DOHH2 (cell line): ENCODE results near the gene GALNT18.

Experiments
- H3F3A ChIP-seq: fragments of 200-600 bp; sonication (generic), shearing (Covaris generic); 2 replicates; pipeline ENCODE4 v1.6.0; 2016; ENCODE audit warnings: antibody characterized with exemption, mild to moderate bottlenecking; ENCODE audit not compliant: control insufficient read depth, insufficient read depth
- H3K27ac ChIP-seq: fragments of 200-600 bp; sonication (generic); 2 replicates; pipeline ENCODE4 v1.5.1; 2014; ENCODE audit warnings: low read depth, mild to moderate bottlenecking, low read length, moderate library complexity
- H3K27me3 ChIP-seq: fragments of 200-600 bp; sonication (generic); 2 replicates; pipeline ENCODE4 v1.6.1; 2014; ENCODE audit warnings: mild to moderate bottlenecking, low read length, mixed read lengths; ENCODE audit not compliant: control insufficient read depth
- H3K36me3 ChIP-seq: fragments of 200-600 bp; sonication (generic); 2 replicates; pipeline ENCODE4 v1.6.1; 2014; ENCODE audit warnings: mild to moderate bottlenecking, low read length, moderate library complexity, mixed read lengths; ENCODE audit not compliant: control insufficient read depth
- H3K4me1 ChIP-seq: fragments of 200-600 bp; sonication (generic); 2 replicates; pipeline ENCODE4 v1.6.1; 2014; ENCODE audit warnings: mild to moderate bottlenecking, low read length, mixed read lengths; ENCODE audit not compliant: control insufficient read depth
- H3K4me2 ChIP-seq: fragments of 200-600 bp; sonication (generic); 2 replicates; pipeline ENCODE4 v1.6.0; 2014; ENCODE audit warnings: mild to moderate bottlenecking, low read length, moderate library complexity
- H3K4me3 ChIP-seq: fragments of 200-600 bp; sonication (generic); 2 replicates; pipeline ENCODE4 v1.5.1; 2014; ENCODE audit warnings: mild to moderate bottlenecking, low read length, mixed read lengths
- H3K79me2 ChIP-seq: fragments of 200-600 bp; sonication (generic); 2 replicates; pipeline ENCODE4 v1.6.1; 2014; ENCODE audit warnings: mild to moderate bottlenecking, low read length, mixed read lengths; ENCODE audit not compliant: control insufficient read depth
- H3K9me2 ChIP-seq: fragments of 200-600 bp; sonication (generic); replicated peaks from 2 replicates; pipeline ENCODE4 v1.6.1; 2014; ENCODE audit warnings: mild to moderate bottlenecking, low read length, mixed read lengths; ENCODE audit not compliant: control insufficient read depth
- H3K9me3 ChIP-seq: fragments of 200-600 bp; sonication (generic); 2 replicates; pipeline ENCODE4 v1.6.1; 2014; ENCODE audit warnings: antibody characterized with exemption, low read length, mixed read lengths; ENCODE audit not compliant: control insufficient read depth, insufficient read depth
- H4K20me1 ChIP-seq: fragments of 200-600 bp; sonication (generic); 2 replicates; pipeline ENCODE4 v1.6.0; 2014; ENCODE audit warnings: low read depth, mild to moderate bottlenecking, antibody characterized with exemption, low read length, moderate library complexity; ENCODE audit not compliant: control insufficient read depth, insufficient read depth
- CTCF ChIP-seq: fragments of 200-600 bp; sonication (generic); IDR thresholded peaks from one replicate; pipeline ENCODE4 v1.5.1; 2014; ENCODE audit warnings: antibody characterized with exemption, mild to moderate bottlenecking, low read depth, low read length; ENCODE audit not compliant: poor library complexity, severe bottlenecking
- EZH2phosphoT487 ChIP-seq: fragments of 200-600 bp; sonication (generic); IDR thresholded peaks from 2 replicates; pipeline ENCODE4 v1.6.1; 2017; ENCODE audit warnings: borderline replicate concordance, mild to moderate bottlenecking, antibody characterized with exemption, low read length, moderate library complexity, mixed read lengths

The GALNT18 gene

DNA sequence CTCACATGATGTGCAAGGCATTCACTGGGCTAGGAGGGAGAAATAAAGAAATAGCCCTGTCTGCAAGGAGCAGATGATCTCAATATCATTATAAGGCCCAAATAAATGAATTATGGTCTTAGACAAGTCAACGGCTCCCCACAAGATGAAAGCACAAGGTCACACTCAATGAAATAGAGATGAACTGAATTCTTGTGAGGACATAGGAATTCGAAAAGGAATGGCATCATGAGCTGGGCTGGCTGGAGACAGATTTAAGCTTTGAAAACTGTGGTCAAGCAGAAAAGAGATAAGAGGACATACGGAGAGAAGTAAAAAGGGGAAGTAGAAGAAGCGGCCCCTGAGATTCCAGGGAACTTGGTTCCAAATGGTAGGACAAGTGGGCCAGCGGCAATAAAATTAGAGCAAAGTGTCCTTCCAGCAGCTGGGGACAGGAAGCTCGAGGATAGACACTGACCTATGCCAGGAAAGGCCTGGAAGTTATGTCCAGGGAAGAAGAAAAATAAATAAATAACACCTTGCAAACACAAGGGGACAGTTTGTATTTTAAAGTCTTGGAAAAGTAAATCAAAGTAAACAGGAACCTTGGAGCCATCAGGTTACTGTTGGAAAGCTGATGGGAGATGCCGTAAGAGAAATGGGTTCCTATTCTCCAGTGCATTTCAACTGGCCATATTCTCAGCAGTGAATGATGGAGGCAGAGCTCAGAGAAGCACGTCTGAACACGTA, 37.8 kb downstream of the GALNT18 start:
- Histone ChIP-seq H3F3A (no peaks in the 10 kb centered on the region), H3K9me3 (no peaks in the 10 kb centered on the region), H4K20me1 (no peaks in the 10 kb centered on the region), H3K9me2 (no peaks in the 10 kb centered on the region), H3K27ac (no peak overlapping the region), H3K36me3 (no peaks in the 10 kb centered on the region), H3K79me2 (no peaks in the 10 kb centered on the region), H3K4me3 (no peak overlapping the region), H3K4me1 (no peaks in the 10 kb centered on the region), H3K4me2 (no peak overlapping the region), H3K27me3 (peaks cover 4% of the 10 kb centered on the region; the same call in 1 of the 2 replicates)
- TF ChIP-seq CTCF, result no peak
- no peak for TF ChIP-seq EZH2phosphoT487

GRCh38 chr11:11582011-11582701, 39.6 kb downstream of the GALNT18 start:
- no peaks in the 10 kb centered on the region for H3F3A ChIP-seq
- no peak overlapping the region for H3K4me2 ChIP-seq
- no peaks in the 10 kb centered on the region for H3K4me1 ChIP-seq
- H4K20me1 ChIP-seq, result no peaks in the 10 kb centered on the region
- no peak for TF ChIP-seq CTCF
- no peak for TF ChIP-seq EZH2phosphoT487
- no peaks in the 10 kb centered on the region for H3K9me2 ChIP-seq
- H3K79me2 ChIP-seq, result no peaks in the 10 kb centered on the region
- H3K27ac ChIP-seq, result no peak overlapping the region
- no peaks in the 10 kb centered on the region for H3K36me3 ChIP-seq
- H3K9me3 ChIP-seq, result no peaks in the 10 kb centered on the region
- H3K27me3 ChIP-seq, result 0 out of 2 replicates have a peak, but pooled peaks cover 2% of the 10 kb centered on the region
- no peak overlapping the region for H3K4me3 ChIP-seq

GRCh38 chr11:11581481-11581880, 40.3 kb downstream of the GALNT18 start:
- no peak overlapping the region for H3K4me2 ChIP-seq
- H4K20me1 ChIP-seq, result no peaks in the 10 kb centered on the region
- no peaks in the 10 kb centered on the region for H3K36me3 ChIP-seq
- H3K9me3 ChIP-seq, result no peaks in the 10 kb centered on the region
- H3F3A ChIP-seq, result no peaks in the 10 kb centered on the region
- TF ChIP-seq CTCF (no peak), EZH2phosphoT487 (no peak)
- H3K27ac ChIP-seq, result no peak overlapping the region
- H3K4me1 ChIP-seq, result no peaks in the 10 kb centered on the region
- H3K4me3 ChIP-seq, result no peak overlapping the region
- no peaks in the 10 kb centered on the region for H3K9me2 ChIP-seq
- 0 out of 2 replicates have a peak, but pooled peaks cover 2% of the 10 kb centered on the region for H3K27me3 ChIP-seq
- no peaks in the 10 kb centered on the region for H3K79me2 ChIP-seq
